AG10803 (cell line): ENCODE data around the gene MARCHF9.
A peak's percentile ranks its signal among the peaks of the same experiment; 100 is the strongest.

ENCODE experiments used
- DNase-seq: peaks from one replicate; pipeline ENCODE4 v3.0.0; 2010; ENCODE audit warnings: low read depth
- H3K4me3 ChIP-seq: 2 replicates; pipeline ENCODE4 v1.5.1; 2011; ENCODE audit warnings: mild to moderate bottlenecking, low read length, control low read depth
- CTCF ChIP-seq: conservative IDR thresholded peaks from 2 replicates; pipeline ENCODE4 v1.5.1; 2011; ENCODE audit warnings: mild to moderate bottlenecking, low read length, control low read depth, inconsistent platforms

MARCHF9 gene

GRCh38 chr12:57761391-57761998 is 6.6 kb downstream of the MARCHF9 start:
- no peak for DNase-seq
- TF ChIP-seq CTCF = no peak
- no peak overlapping the region for H3K4me3 ChIP-seq

GRCh38 chr12:57762463-57762862 is 7.6 kb downstream of the MARCHF9 start:
- no peak for DNase-seq
- H3K4me3 ChIP-seq = no peak overlapping the region
- no peak for TF ChIP-seq CTCF

- no peak overlapping the region for H3K4me3 ChIP-seq
- no peak for TF ChIP-seq CTCF
- no peak for DNase-seq
These were observed 9.2 kb downstream of the MARCHF9 start for GRCh38 chr12:57763881-57764661.

- no peak for DNase-seq
- peak overlapping the region; percentile 33 for H3K4me3 ChIP-seq
- TF ChIP-seq CTCF = no peak
These were observed 9.7 kb downstream of the MARCHF9 start for GRCh38 chr12:57764662-57765002.

- no peak for DNase-seq
- peak overlapping the region; percentile 33 for H3K4me3 ChIP-seq
- TF ChIP-seq CTCF = peak; percentile 33
These were observed 10.2 kb downstream of the MARCHF9 start for GRCh38 chr12:57765003-57765697.

GRCh38 chr12:57765698-57766463 is 11.0 kb downstream of the MARCHF9 start:
- peak overlapping the region; percentile 36 for H3K4me3 ChIP-seq
- no peak for DNase-seq
- TF ChIP-seq CTCF = no peak
